Measurements from ENCODE around the gene HEMK1. TPM values are rescaled to one million over a fixed set of nuclear protein-coding genes. Genes with fewer than 3 reads are reported as not detected.

Gene HEMK1
- total and polyA plus RNA-seq, 2 donors (not counting 3 experiments of a cell fraction or from before 2014, with no cell fraction given) = 14.2 to 15.2 TPM

- DNase-seq (ENCODE audit: low read depth, low spot score) (no peak), FAIRE-seq (no peak)
- intact Hi-C loops (cut with micrococcal nuclease) (no loop called here), dilution Hi-C loops (cut with MboI; ENCODE audit: extremely low pct_ligation_motif_present, low sequenced_read_pairs) (no loop called here)
- H3K4me1 ChIP-seq (ENCODE audit: control insufficient read depth, extremely low read depth, insufficient read depth, low read length) = peaks cover 14% of the 10 kb centered on the region
- H3K27me3 ChIP-seq (ENCODE audit: control insufficient read depth in 2 of 2, insufficient read depth in 2 of 2, low read length in 2 of 2) = no peaks in the 10 kb centered on the region
- ChIA-PET POLR2A (no interaction called here), CTCF (interaction anchor here (1.5 to 4.9 kb wide), 2 partner anchors 36 to 37 kb away, joined by 4 to 105 read pairs; no protein-coding TSS in a partner anchor)
- H3K9me1 ChIP-seq (replicated peaks; ENCODE audit: control insufficient read depth, extremely low read depth, insufficient read depth, low read length) = no peaks in the 10 kb centered on the region
- H3K9ac ChIP-seq (replicated peaks; ENCODE audit: extremely low read depth, insufficient read depth, low read length) = no peak overlapping the region
- H3K27ac ChIP-seq (ENCODE audit: insufficient read depth, low read depth, low read length) = no peak overlapping the region
- TF ChIP-seq MYC (IDR thresholded peaks at IDR 0.05; ENCODE audit: low read depth, low read length) = no peak
- no TSS peak for BruUV-seq (replicated peaks)
- H3K9me3 ChIP-seq (replicated peaks; ENCODE audit: control insufficient read depth, insufficient read depth, low read length) = no peaks in the 10 kb centered on the region
- no peaks in the 10 kb centered on the region for H4K20me1 ChIP-seq (replicated peaks; ENCODE audit: control insufficient read depth, extremely low read depth, insufficient read depth, low read length)
- no peak overlapping the region for H3K4me2 ChIP-seq (ENCODE audit: insufficient read depth, low read length)
- H3K4me3 ChIP-seq (replicated peaks in 1 of 3; ENCODE audit: insufficient read depth in 1 of 3, low read depth in 1 of 3, low read length in 3 of 3) = no peak overlapping the region
- H2AFZ ChIP-seq (ENCODE audit: low read depth, low read length) = no peak overlapping the region
- peaks cover 0 to 6% of the 10 kb centered on the region in 2 experiments for H3K36me3 ChIP-seq (ENCODE audit: control insufficient read depth in 2 of 2, extremely low read depth in 1 of 2, insufficient read depth in 2 of 2, low read length in 2 of 2)
- no peaks in the 10 kb centered on the region for H3K79me2 ChIP-seq (ENCODE audit: control insufficient read depth, insufficient read depth, low read length)
These were observed 39.9 kb downstream of the HEMK1 start for GRCh38 chr3:50609071-50609762.

DNA sequence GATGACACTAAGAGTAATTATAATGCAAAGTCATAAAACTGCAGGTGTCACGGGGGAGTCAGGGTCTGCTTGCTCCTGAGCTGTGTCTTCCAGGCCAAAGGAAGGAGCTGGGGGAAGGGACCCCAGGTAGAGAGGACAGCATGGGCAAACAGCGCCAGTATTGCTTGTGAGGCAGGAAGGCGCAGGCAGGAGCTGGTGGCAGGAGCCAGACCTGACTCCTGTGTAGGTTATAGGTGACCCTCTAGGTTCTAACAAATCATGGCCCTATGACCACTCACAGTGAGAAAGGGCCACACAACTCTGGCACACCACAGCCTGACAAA is 40.4 kb downstream of the HEMK1 start:
- intact Hi-C loops (cut with micrococcal nuclease) (loop anchor here (5.0 to 10.0 kb wide), 2 partner anchors 893 to 1065 kb away; partner anchors contain the start of genes DCAF1 and TEX264), dilution Hi-C loops (cut with MboI; ENCODE audit: extremely low pct_ligation_motif_present, low sequenced_read_pairs) (no loop called here)
- Histone ChIP-seq H3K4me1 (ENCODE audit: control insufficient read depth, extremely low read depth, insufficient read depth, low read length) (peaks cover 14% of the 10 kb centered on the region), H4K20me1 (replicated peaks; ENCODE audit: control insufficient read depth, extremely low read depth, insufficient read depth, low read length) (no peaks in the 10 kb centered on the region), H3K9me3 (replicated peaks; ENCODE audit: control insufficient read depth, insufficient read depth, low read length) (no peaks in the 10 kb centered on the region), H3K4me2 (ENCODE audit: insufficient read depth, low read length) (no peak overlapping the region), H3K79me2 (ENCODE audit: control insufficient read depth, insufficient read depth, low read length) (no peaks in the 10 kb centered on the region), H3K27me3 (ENCODE audit: control insufficient read depth in 2 of 2, insufficient read depth in 2 of 2, low read length in 2 of 2) (no peaks in the 10 kb centered on the region), H2AFZ (ENCODE audit: low read depth, low read length) (no peak overlapping the region), H3K9ac (replicated peaks; ENCODE audit: extremely low read depth, insufficient read depth, low read length) (no peak overlapping the region), H3K4me3 (replicated peaks in 1 of 3; ENCODE audit: insufficient read depth in 1 of 3, low read depth in 1 of 3, low read length in 3 of 3) (no peak overlapping the region), H3K9me1 (replicated peaks; ENCODE audit: control insufficient read depth, extremely low read depth, insufficient read depth, low read length) (no peaks in the 10 kb centered on the region), H3K27ac (ENCODE audit: insufficient read depth, low read depth, low read length) (no peak overlapping the region), H3K36me3 (ENCODE audit: control insufficient read depth in 2 of 2, extremely low read depth in 1 of 2, insufficient read depth in 2 of 2, low read length in 2 of 2) (peaks cover 0 to 6% of the 10 kb centered on the region in 2 experiments)
- POLR2A ChIA-PET = no interaction called here
- no peak for FAIRE-seq
- TF ChIP-seq, protein P1, sequence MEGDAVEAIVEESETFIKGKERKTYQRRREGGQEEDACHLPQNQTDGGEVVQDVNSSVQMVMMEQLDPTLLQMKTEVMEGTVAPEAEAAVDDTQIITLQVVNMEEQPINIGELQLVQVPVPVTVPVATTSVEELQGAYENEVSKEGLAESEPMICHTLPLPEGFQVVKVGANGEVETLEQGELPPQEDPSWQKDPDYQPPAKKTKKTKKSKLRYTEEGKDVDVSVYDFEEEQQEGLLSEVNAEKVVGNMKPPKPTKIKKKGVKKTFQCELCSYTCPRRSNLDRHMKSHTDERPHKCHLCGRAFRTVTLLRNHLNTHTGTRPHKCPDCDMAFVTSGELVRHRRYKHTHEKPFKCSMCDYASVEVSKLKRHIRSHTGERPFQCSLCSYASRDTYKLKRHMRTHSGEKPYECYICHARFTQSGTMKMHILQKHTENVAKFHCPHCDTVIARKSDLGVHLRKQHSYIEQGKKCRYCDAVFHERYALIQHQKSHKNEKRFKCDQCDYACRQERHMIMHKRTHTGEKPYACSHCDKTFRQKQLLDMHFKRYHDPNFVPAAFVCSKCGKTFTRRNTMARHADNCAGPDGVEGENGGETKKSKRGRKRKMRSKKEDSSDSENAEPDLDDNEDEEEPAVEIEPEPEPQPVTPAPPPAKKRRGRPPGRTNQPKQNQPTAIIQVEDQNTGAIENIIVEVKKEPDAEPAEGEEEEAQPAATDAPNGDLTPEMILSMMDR (IDR thresholded peaks at IDR 0.05; ENCODE audit: extremely low read depth in 1 of 2, insufficient read depth in 1 of 2, low read depth in 1 of 2, low read length in 2 of 2) = no peak
- TF ChIP-seq, protein P2, sequence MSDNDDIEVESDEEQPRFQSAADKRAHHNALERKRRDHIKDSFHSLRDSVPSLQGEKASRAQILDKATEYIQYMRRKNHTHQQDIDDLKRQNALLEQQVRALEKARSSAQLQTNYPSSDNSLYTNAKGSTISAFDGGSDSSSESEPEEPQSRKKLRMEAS (IDR thresholded peaks at IDR 0.05; ENCODE audit: insufficient read depth, insufficient read length) = no peak
- no peak for TF ChIP-seq POLR2A (IDR thresholded peaks at IDR 0.05; ENCODE audit: low read depth, low read length)
- TF ChIP-seq EZH2 (IDR thresholded peaks at IDR 0.05; ENCODE audit: borderline replicate concordance, low read depth, low read length, severe bottlenecking) = no peak
- TF ChIP-seq GATA2 (IDR thresholded peaks at IDR 0.05; ENCODE audit: insufficient read depth, insufficient read length, low read depth, low read length) = no peak
- no peak for TF ChIP-seq FOS (IDR thresholded peaks at IDR 0.05; ENCODE audit: borderline replicate concordance, insufficient read depth, low read length)
- no peak for TF ChIP-seq MYC (IDR thresholded peaks at IDR 0.05; ENCODE audit: low read depth, low read length)
- TF ChIP-seq JUN (IDR thresholded peaks at IDR 0.05; ENCODE audit: borderline replicate concordance, insufficient read depth, insufficient read length, low read depth) = no peak
- no peak for TF ChIP-seq POLR2AphosphoS5 (IDR thresholded peaks at IDR 0.05; ENCODE audit: insufficient read depth, low read depth, low read length)
- no peak for DNase-seq (ENCODE audit: low read depth, low spot score)
- CTCF ChIA-PET = interaction anchor here (1.5 to 4.9 kb wide), 2 partner anchors 37 to 68 kb away, joined by 4 to 105 read pairs; no protein-coding TSS in a partner anchor
- BruUV-seq (replicated peaks) = no TSS peak
